A673 (cell line): ENCODE data around the gene MSANTD2. TPM values are rescaled to one million over a fixed set of nuclear protein-coding genes. Genes with fewer than 3 reads are reported as not detected.

Source experiments
- BruUV-seq: library from RNA; stranded (reverse); fragments of 400-500 nt; replicated peaks from 2 replicates; lab custom pipeline; 2021; lab: Mats Ljungman, UMichigan
- CTCF ChIA-PET: fragments of 300-600 bp; sonication (Branson Sonifier 250); formaldehyde crosslinking; loops from one replicate; lab custom pipeline; 2022; ENCODE audit warnings: antibody characterized with exemption; lab: Charles Lee
- POLR2A ChIA-PET: fragments of 300-600 bp; sonication (Branson Sonifier 250); formaldehyde crosslinking; loops from one replicate; lab custom pipeline; 2022; ENCODE audit warnings: antibody characterized with exemption; ENCODE audit not compliant: low non-redundant PET; lab: Charles Lee
- DNase-seq: peaks from one replicate; pipeline ENCODE4 v3.0.0-alpha.2; 2015; ENCODE audit warnings: low spot score
- H3K27ac ChIP-seq: fragments of 200-600 bp; sonication (generic); 2 replicates; pipeline ENCODE4 v1.5.1; 2016; ENCODE audit warnings: mixed run types, low read depth, mild to moderate bottlenecking, mixed read lengths, antibody characterized with exemption, low read length; ENCODE audit not compliant: poor library complexity, severe bottlenecking
- H3K27me3 ChIP-seq: fragments of 200-600 bp; sonication (generic); replicated peaks from 2 replicates; pipeline ENCODE4 v1.6.1; 2017; ENCODE audit warnings: mixed run types, low read depth, mild to moderate bottlenecking, mixed read lengths, antibody characterized with exemption, low read length; ENCODE audit not compliant: insufficient read depth, poor library complexity
- H3K36me3 ChIP-seq: fragments of 200-600 bp; sonication (generic); 2 replicates; pipeline ENCODE4 v1.6.1; 2016; ENCODE audit warnings: mixed run types, mild to moderate bottlenecking, mixed read lengths, antibody characterized with exemption, low read length; ENCODE audit not compliant: insufficient read depth, poor library complexity, severe bottlenecking
- H3K4me1 ChIP-seq: fragments of 200-600 bp; sonication (generic); 2 replicates; pipeline ENCODE4 v1.6.1; 2017; ENCODE audit warnings: mixed run types, mild to moderate bottlenecking, mixed read lengths, antibody characterized with exemption, low read length; ENCODE audit not compliant: insufficient read depth, poor library complexity, severe bottlenecking
- H3K4me3 ChIP-seq: fragments of 200-600 bp; sonication (generic); 2 replicates; pipeline ENCODE4 v1.5.1; 2016; ENCODE audit warnings: low read depth, mixed run types, mild to moderate bottlenecking, mixed read lengths, low read length; ENCODE audit not compliant: poor library complexity, severe bottlenecking
- H3K9me3 ChIP-seq: fragments of 200-600 bp; sonication (generic); 2 replicates; pipeline ENCODE4 v1.6.1; 2016; ENCODE audit warnings: mixed run types, low read depth, mild to moderate bottlenecking, mixed read lengths, antibody characterized with exemption, low read length; ENCODE audit not compliant: poor library complexity, severe bottlenecking
- CTCF ChIP-seq: fragments of 300-800, 200-600 bp; sonication (generic); conservative IDR thresholded peaks from 2 replicates; pipeline ENCODE4 v1.5.1; 2017; ENCODE audit warnings: low read depth, mild to moderate bottlenecking, antibody characterized with exemption, low read length, moderate library complexity, mixed read lengths
- EZH2 ChIP-seq: fragments of 200-600 bp; sonication (generic); IDR thresholded peaks from 2 replicates; pipeline ENCODE4 v1.6.1; 2017; ENCODE audit warnings: borderline replicate concordance, low read depth, mild to moderate bottlenecking, mixed read lengths, antibody characterized with exemption, low read length; ENCODE audit not compliant: poor library complexity, severe bottlenecking
- intact Hi-C: fragments of 100-400 bp; cut with micrococcal nuclease; formaldehyde crosslinking; loops from one replicate; pipeline ENCODE4 v1.10.0; 2022; ENCODE audit not compliant: unreplicated experiment
- total RNA-seq: library from RNA; stranded (reverse); gene quantifications from 2 replicates; pipeline ENCODE4 v1.2.3, GENCODE V29; 2021

Gene MSANTD2
- total RNA-seq, 1 experiment from 2014 or later: 33.3 TPM

GRCh38 chr11:124716591-124716990, 83.6 kb downstream of the MSANTD2 start:
- no TSS peak for BruUV-seq
- H3K4me1 ChIP-seq: peaks cover 18% of the 10 kb centered on the region
- H3K4me3 ChIP-seq: no peak overlapping the region
- H3K27ac ChIP-seq: no peak overlapping the region
- ChIA-PET CTCF (interaction anchor here (0.6 kb wide), 1 partner anchor 8 kb away, joined by 3 read pairs; no protein-coding TSS in a partner anchor), POLR2A (interaction anchor here (0.6 kb wide), 1 partner anchor 77 kb away, joined by 8 read pairs; no protein-coding TSS in a partner anchor)
- H3K36me3 ChIP-seq: no peaks in the 10 kb centered on the region
- H3K9me3 ChIP-seq: no peaks in the 10 kb centered on the region
- peak; percentile 68 for DNase-seq
- intact Hi-C loops: no loop called here
- no peak for TF ChIP-seq EZH2
- TF ChIP-seq CTCF: no peak
- H3K27me3 ChIP-seq: no peaks in the 10 kb centered on the region

Other genes starting within 250 kb of the MSANTD2 start
- not detected in 2 replicates for gene OR8A1, start 230.4 kb downstream of the MSANTD2 start, total RNA-seq
- not detected in 2 replicates for gene PANX3, start 189.0 kb downstream of the MSANTD2 start, total RNA-seq
- 37.8 and 44.4 TPM in 2 replicates for gene TBRG1, start 177.5 kb downstream of the MSANTD2 start, total RNA-seq
- 11.2 and 12.0 TPM in 2 replicates for gene SIAE, start 126.7 kb downstream of the MSANTD2 start, total RNA-seq
- gene SPA17, start 126.5 kb downstream of the MSANTD2 start, total RNA-seq: 22.9 and 25.8 TPM in 2 replicates
- 38.1 and 43.8 TPM in 2 replicates for gene NRGN, start 60.5 kb downstream of the MSANTD2 start, total RNA-seq
- not detected in 2 replicates for gene VSIG2, start 48.2 kb downstream of the MSANTD2 start, total RNA-seq
- 1.2 and 1.5 TPM in 2 replicates for gene ESAM, start 38.1 kb downstream of the MSANTD2 start, total RNA-seq
- gene ROBO3, start 65.0 kb upstream of the MSANTD2 start, total RNA-seq: 2.3 and 5.1 TPM in 2 replicates
- gene ROBO4, start 97.5 kb upstream of the MSANTD2 start, total RNA-seq: not detected in 2 replicates
- not detected in 2 replicates for gene HEPN1, start 118.8 kb upstream of the MSANTD2 start, total RNA-seq
- not detected in 2 replicates for gene HEPACAM, start 135.6 kb upstream of the MSANTD2 start, total RNA-seq
- gene CCDC15, start 153.8 kb upstream of the MSANTD2 start, total RNA-seq: 4.3 and 5.4 TPM in 2 replicates